ENCODE data around the gene CLSTN2. TPM values are rescaled to one million over a fixed set of nuclear protein-coding genes. Genes with fewer than 3 reads are reported as not detected.

CLSTN2 gene
- total RNA-seq, 1 donor from 2014 or later = 16.0 TPM

GRCh38 chr3:140164156-140164555, 229.2 kb downstream of the CLSTN2 start:
- H3K9me3 ChIP-seq = no peaks in the 10 kb centered on the region
- no peak for TF ChIP-seq POLR2AphosphoS5 (IDR thresholded peaks at IDR 0.05; ENCODE audit: insufficient read depth in 1 of 2, low read depth in 1 of 2)
- no peak for TF ChIP-seq POLR2A (IDR thresholded peaks at IDR 0.05)
- H3K27ac ChIP-seq = no peak overlapping the region
- peak in 1 of 2 donors; percentile 55 for DNase-seq (ENCODE audit: extremely low spot score in 2 of 2)
- intact Hi-C loops (cut with DNase I) = loop anchor here (1.0 kb wide), 1 partner anchor 41 kb away; no protein-coding TSS in a partner anchor
- H3K27me3 ChIP-seq = no peaks in the 10 kb centered on the region
- no peaks in the 10 kb centered on the region for H3K36me3 ChIP-seq
- no peak overlapping the region for H3K4me3 ChIP-seq
- no peaks in the 10 kb centered on the region for H3K4me1 ChIP-seq

DNA sequence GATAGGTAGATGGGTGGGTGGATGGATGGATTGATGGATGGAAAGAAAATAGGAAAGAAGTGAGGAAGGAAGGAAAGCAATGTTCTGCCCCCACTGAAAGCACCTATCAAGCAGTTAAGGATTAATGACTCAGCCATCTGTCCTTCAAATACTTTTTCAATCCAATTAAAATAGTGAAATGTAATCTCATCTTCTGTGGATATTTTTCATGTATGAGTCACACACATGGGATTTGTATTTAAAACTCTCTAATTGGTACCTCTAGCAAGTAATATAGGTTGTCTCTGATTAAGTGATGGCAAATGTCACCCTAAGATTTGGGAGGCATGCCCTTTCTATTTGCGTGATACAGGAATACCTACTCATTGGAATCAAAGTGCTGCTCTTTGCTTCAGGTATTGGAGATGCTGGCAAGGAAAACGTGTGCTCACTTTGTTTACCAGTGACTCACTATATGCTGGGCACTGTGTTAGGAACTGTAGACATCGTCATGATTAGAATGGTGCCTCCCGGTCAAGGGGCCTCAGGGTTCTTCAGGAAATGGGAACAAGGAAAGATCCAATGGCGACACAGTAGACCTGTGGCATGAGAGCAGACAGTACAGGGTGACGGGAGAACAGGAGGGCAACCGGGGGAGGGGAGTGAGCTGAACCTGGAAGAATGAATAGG, 230.1 kb downstream of the CLSTN2 start:
- intact Hi-C loops (cut with DNase I) = loop anchor here (1.0 kb wide), 1 partner anchor 42 kb away; no protein-coding TSS in a partner anchor
- Histone ChIP-seq H3K4me3 (no peak overlapping the region), H3K4me1 (no peaks in the 10 kb centered on the region), H3K27ac (no peak overlapping the region), H3K27me3 (no peaks in the 10 kb centered on the region), H3K36me3 (no peaks in the 10 kb centered on the region), H3K9me3 (no peaks in the 10 kb centered on the region)
- DNase-seq (ENCODE audit: extremely low spot score in 2 of 2) = no peak
- TF ChIP-seq CTCF (IDR thresholded peaks at IDR 0.05) (no peak), POLR2A (IDR thresholded peaks at IDR 0.05) (no peak), POLR2AphosphoS5 (IDR thresholded peaks at IDR 0.05; ENCODE audit: insufficient read depth in 1 of 2, low read depth in 1 of 2) (no peak)

DNA sequence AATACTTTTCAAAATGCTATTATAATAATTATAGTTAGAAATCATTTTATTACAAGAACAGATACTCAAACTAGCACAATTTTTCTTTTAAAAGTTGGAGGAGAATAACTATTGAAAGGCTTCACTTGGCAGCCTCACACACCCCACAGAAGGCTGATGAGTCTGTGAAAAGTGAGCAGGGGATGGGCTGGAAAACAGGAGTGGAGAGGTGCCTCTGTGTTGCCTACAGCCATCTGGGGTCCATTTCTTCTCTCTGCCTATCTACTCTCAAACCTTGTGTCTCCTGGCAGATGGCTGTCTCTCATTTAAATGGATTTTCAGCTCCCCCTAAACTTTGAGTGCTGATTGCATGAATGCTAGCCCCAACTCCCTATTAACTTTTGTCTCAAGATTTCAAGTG, 230.8 kb downstream of the CLSTN2 start:
- H3K4me1 ChIP-seq = no peaks in the 10 kb centered on the region
- DNase-seq (ENCODE audit: extremely low spot score in 2 of 2) = no peak
- no peak overlapping the region for H3K4me3 ChIP-seq
- H3K27me3 ChIP-seq = no peaks in the 10 kb centered on the region
- H3K9me3 ChIP-seq = no peaks in the 10 kb centered on the region
- no peaks in the 10 kb centered on the region for H3K36me3 ChIP-seq
- no peak for TF ChIP-seq POLR2AphosphoS5 (IDR thresholded peaks at IDR 0.05; ENCODE audit: insufficient read depth in 1 of 2, low read depth in 1 of 2)
- TF ChIP-seq POLR2A (IDR thresholded peaks at IDR 0.05) = no peak
- TF ChIP-seq CTCF (IDR thresholded peaks at IDR 0.05) = no peak
- no peak overlapping the region for H3K27ac ChIP-seq
- intact Hi-C loops (cut with DNase I) = no loop called here

GRCh38 chr3:140166861-140167599, 232.0 kb downstream of the CLSTN2 start:
- Histone ChIP-seq H3K4me3 (no peak overlapping the region), H3K36me3 (no peaks in the 10 kb centered on the region), H3K27me3 (no peaks in the 10 kb centered on the region), H3K4me1 (no peaks in the 10 kb centered on the region), H3K9me3 (no peaks in the 10 kb centered on the region), H3K27ac (no peak overlapping the region)
- intact Hi-C loops (cut with DNase I) = no loop called here
- TF ChIP-seq CTCF (IDR thresholded peaks at IDR 0.05) (no peak), POLR2AphosphoS5 (IDR thresholded peaks at IDR 0.05; ENCODE audit: insufficient read depth in 1 of 2, low read depth in 1 of 2) (no peak), POLR2A (IDR thresholded peaks at IDR 0.05) (no peak)
- no peak for DNase-seq (ENCODE audit: extremely low spot score in 2 of 2)

DNA sequence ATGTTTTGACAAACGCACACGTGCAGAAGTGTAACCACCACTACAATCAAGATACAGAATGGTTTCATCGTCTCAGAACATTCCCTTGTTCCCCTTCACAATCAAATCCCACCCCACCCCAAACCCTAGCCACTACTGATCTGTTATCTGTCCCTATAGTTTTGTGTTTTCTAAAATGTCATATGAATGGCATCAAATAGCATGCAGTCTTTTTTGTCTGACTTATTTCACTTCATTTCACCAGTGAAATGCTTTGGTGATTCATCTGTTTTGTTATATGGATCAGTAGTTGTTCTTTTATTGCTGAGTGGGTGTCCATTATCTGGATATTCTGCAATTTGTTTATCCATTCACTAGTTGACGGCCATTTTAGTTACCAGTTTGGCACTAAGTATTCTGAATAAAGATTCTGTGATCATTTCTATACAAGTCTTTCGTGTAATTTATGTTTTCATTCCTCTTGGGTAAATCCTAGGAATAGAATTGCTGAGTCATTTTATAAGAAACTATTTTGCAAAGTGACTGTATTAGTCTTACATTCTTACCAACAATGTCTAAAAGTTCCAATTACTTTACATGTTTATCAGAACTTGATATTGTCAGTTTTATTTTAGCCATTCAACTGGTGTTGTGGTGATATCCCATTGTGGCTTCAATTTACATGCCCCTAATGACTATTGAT, 232.8 kb downstream of the CLSTN2 start:
- Histone ChIP-seq H3K4me3 (no peak overlapping the region), H3K27me3 (no peaks in the 10 kb centered on the region), H3K36me3 (no peaks in the 10 kb centered on the region), H3K4me1 (no peaks in the 10 kb centered on the region), H3K27ac (no peak overlapping the region), H3K9me3 (no peaks in the 10 kb centered on the region)
- TF ChIP-seq CTCF (IDR thresholded peaks at IDR 0.05) = no peak
- no peak for TF ChIP-seq POLR2A (IDR thresholded peaks at IDR 0.05)
- no peak for TF ChIP-seq POLR2AphosphoS5 (IDR thresholded peaks at IDR 0.05; ENCODE audit: insufficient read depth in 1 of 2, low read depth in 1 of 2)
- intact Hi-C loops (cut with DNase I) = no loop called here
- DNase-seq (ENCODE audit: extremely low spot score in 2 of 2) = no peak

All from vagina (tissue), 2 donors.